LNCaP clone FGC (cell line): ENCODE data around the gene HMGXB4.

Experiments used
- DNase-seq: peaks from one replicate; pipeline ENCODE4 v3.0.0-alpha.2; 2011; ENCODE audit warnings: low read depth
- H3K4me3 ChIP-seq: 2 replicates; pipeline ENCODE4 v1.5.1; 2011; ENCODE audit warnings: mild to moderate bottlenecking, low read depth, low read length, control low read depth
- TF ChIP-seq, protein P1 (sequence below): IDR thresholded peaks from 2 replicates; pipeline ENCODE4 v1.5.1; 2012; ENCODE audit warnings: mild to moderate bottlenecking; ENCODE audit not compliant: control insufficient read depth, insufficient read depth; ENCODE audit errors: extremely low read depth

HMGXB4 gene, protein sequence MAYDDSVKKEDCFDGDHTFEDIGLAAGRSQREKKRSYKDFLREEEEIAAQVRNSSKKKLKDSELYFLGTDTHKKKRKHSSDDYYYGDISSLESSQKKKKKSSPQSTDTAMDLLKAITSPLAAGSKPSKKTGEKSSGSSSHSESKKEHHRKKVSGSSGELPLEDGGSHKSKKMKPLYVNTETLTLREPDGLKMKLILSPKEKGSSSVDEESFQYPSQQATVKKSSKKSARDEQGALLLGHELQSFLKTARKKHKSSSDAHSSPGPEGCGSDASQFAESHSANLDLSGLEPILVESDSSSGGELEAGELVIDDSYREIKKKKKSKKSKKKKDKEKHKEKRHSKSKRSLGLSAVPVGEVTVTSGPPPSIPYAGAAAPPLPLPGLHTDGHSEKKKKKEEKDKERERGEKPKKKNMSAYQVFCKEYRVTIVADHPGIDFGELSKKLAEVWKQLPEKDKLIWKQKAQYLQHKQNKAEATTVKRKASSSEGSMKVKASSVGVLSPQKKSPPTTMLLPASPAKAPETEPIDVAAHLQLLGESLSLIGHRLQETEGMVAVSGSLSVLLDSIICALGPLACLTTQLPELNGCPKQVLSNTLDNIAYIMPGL

GRCh38 chr22:35257321-35258190, at the start of gene HMGXB4:
HMGXB4 (plus strand) TSS chr22:35257493; CDS start chr22:35262391, 4,898 bp downstream.
- TF ChIP-seq, protein P1, sequence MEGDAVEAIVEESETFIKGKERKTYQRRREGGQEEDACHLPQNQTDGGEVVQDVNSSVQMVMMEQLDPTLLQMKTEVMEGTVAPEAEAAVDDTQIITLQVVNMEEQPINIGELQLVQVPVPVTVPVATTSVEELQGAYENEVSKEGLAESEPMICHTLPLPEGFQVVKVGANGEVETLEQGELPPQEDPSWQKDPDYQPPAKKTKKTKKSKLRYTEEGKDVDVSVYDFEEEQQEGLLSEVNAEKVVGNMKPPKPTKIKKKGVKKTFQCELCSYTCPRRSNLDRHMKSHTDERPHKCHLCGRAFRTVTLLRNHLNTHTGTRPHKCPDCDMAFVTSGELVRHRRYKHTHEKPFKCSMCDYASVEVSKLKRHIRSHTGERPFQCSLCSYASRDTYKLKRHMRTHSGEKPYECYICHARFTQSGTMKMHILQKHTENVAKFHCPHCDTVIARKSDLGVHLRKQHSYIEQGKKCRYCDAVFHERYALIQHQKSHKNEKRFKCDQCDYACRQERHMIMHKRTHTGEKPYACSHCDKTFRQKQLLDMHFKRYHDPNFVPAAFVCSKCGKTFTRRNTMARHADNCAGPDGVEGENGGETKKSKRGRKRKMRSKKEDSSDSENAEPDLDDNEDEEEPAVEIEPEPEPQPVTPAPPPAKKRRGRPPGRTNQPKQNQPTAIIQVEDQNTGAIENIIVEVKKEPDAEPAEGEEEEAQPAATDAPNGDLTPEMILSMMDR, result no peak
- peak within 1 kb of the TSS; percentile 86 for H3K4me3 ChIP-seq
- peak; percentile 48 for DNase-seq

- TF ChIP-seq, protein P1, result no peak
These were observed 49.3 kb upstream of the HMGXB4 start for GRCh38 chr22:35208003-35208402.

GRCh38 chr22:35209203-35209602, 48.1 kb upstream of the HMGXB4 start:
- no peak overlapping the region for H3K4me3 ChIP-seq
- no peak for DNase-seq
- TF ChIP-seq, protein P1, result no peak

More at GRCh38 chr22:35208003-35208402, 49.3 kb upstream of the HMGXB4 start:
- DNase-seq, result no peak
- H3K4me3 ChIP-seq, result no peak overlapping the region

- no peak for DNase-seq
- TF ChIP-seq, protein P1, result no peak
- H3K4me3 ChIP-seq, result no peak overlapping the region
These were observed 45.3 kb upstream of the HMGXB4 start for GRCh38 chr22:35212009-35212408.

GRCh38 chr22:35212996-35213395, 44.3 kb upstream of the HMGXB4 start:
- TF ChIP-seq, protein P1, result no peak
- DNase-seq, result no peak
- H3K4me3 ChIP-seq, result no peak overlapping the region

DNA sequence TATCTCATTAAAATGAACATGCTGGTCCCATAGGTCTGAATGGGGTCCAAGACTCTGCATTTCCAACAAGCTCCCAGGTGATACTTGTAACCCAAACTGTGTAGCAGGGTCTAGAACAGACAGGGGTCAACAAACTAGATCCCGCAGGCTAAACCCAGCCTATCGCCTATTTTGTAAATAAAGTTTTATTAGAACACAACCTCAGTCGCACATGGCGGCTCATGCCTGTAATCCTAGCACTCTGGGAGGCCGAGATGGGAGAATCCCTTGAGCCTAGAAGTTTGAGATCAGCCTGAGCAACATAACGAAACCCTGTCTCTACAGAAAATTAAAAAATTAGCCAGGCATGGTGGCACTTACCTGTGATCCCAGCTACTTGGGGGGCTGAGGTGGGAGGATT, 42.3 kb upstream of the HMGXB4 start:
- TF ChIP-seq, protein P1, result no peak
- H3K4me3 ChIP-seq, result no peak overlapping the region
- DNase-seq, result no peak
